ENCODE data around the gene ABCG1.

DNA sequence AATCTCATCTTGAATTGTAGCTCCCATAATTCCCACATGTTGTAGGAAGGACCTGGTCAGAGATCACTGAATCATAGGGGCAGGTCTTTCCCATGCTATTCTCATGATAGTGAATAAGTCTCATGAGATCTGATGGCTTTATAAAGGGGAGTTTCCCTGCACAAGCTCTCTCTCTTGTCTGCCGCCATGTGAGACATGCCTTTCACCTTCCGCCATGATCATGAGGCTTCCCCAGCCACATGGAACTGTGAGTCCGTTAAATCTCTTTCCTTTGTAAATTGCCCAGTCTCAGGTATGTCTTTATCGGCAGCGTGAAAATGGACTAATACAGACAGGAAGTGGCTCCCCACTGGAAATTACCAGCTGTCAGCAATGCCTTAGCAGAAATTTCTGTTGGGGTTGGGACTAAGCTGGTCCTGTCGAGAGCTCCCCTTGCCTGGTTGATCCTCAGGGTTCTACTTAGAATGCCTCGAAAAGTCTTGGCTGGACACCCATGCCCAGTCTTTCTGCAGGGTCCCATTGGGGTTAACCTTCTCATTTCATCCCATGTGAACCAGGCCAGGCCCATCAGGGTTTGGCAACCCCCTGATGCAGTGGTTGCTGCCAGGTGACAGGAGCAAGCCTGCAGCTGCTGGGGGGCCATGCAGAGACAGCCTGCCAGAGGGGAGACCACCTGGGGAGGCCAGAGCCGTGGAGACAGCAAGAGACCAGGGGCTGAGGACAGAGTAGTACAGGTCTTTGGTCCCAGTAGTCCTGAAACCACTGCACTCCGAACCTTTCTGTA is 2.8 kb upstream of the ABCG1 start:
- TF ChIP-seq GLIS3 (CRISPR knock-in tag; IDR thresholded peaks at IDR 0.05), result no peak
- TF ChIP-seq, protein P1, sequence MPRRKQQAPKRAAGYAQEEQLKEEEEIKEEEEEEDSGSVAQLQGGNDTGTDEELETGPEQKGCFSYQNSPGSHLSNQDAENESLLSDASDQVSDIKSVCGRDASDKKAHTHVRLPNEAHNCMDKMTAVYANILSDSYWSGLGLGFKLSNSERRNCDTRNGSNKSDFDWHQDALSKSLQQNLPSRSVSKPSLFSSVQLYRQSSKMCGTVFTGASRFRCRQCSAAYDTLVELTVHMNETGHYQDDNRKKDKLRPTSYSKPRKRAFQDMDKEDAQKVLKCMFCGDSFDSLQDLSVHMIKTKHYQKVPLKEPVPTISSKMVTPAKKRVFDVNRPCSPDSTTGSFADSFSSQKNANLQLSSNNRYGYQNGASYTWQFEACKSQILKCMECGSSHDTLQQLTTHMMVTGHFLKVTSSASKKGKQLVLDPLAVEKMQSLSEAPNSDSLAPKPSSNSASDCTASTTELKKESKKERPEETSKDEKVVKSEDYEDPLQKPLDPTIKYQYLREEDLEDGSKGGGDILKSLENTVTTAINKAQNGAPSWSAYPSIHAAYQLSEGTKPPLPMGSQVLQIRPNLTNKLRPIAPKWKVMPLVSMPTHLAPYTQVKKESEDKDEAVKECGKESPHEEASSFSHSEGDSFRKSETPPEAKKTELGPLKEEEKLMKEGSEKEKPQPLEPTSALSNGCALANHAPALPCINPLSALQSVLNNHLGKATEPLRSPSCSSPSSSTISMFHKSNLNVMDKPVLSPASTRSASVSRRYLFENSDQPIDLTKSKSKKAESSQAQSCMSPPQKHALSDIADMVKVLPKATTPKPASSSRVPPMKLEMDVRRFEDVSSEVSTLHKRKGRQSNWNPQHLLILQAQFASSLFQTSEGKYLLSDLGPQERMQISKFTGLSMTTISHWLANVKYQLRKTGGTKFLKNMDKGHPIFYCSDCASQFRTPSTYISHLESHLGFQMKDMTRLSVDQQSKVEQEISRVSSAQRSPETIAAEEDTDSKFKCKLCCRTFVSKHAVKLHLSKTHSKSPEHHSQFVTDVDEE (CRISPR knock-in tag; IDR thresholded peaks at IDR 0.05), result no peak
- no peak for TF ChIP-seq TOX (CRISPR knock-in tag; IDR thresholded peaks at IDR 0.05; ENCODE audit: borderline replicate concordance)
- TF ChIP-seq RARB (CRISPR knock-in tag; IDR thresholded peaks at IDR 0.05), result no peak
- TF ChIP-seq OSR1 (CRISPR knock-in tag; IDR thresholded peaks at IDR 0.05), result no peak
- TF ChIP-seq, protein P2, sequence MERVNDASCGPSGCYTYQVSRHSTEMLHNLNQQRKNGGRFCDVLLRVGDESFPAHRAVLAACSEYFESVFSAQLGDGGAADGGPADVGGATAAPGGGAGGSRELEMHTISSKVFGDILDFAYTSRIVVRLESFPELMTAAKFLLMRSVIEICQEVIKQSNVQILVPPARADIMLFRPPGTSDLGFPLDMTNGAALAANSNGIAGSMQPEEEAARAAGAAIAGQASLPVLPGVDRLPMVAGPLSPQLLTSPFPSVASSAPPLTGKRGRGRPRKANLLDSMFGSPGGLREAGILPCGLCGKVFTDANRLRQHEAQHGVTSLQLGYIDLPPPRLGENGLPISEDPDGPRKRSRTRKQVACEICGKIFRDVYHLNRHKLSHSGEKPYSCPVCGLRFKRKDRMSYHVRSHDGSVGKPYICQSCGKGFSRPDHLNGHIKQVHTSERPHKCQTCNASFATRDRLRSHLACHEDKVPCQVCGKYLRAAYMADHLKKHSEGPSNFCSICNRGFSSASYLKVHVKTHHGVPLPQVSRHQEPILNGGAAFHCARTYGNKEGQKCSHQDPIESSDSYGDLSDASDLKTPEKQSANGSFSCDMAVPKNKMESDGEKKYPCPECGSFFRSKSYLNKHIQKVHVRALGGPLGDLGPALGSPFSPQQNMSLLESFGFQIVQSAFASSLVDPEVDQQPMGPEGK (CRISPR knock-in tag; IDR thresholded peaks at IDR 0.05; ENCODE audit: borderline replicate concordance), result no peak
- TF ChIP-seq ZC3H10 (CRISPR knock-in tag; IDR thresholded peaks at IDR 0.05), result no peak
- TF ChIP-seq, protein P3, sequence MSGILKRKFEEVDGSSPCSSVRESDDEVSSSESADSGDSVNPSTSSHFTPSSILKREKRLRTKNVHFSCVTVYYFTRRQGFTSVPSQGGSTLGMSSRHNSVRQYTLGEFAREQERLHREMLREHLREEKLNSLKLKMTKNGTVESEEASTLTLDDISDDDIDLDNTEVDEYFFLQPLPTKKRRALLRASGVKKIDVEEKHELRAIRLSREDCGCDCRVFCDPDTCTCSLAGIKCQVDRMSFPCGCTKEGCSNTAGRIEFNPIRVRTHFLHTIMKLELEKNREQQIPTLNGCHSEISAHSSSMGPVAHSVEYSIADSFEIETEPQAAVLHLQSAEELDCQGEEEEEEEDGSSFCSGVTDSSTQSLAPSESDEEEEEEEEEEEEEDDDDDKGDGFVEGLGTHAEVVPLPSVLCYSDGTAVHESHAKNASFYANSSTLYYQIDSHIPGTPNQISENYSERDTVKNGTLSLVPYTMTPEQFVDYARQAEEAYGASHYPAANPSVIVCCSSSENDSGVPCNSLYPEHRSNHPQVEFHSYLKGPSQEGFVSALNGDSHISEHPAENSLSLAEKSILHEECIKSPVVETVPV (CRISPR knock-in tag; IDR thresholded peaks at IDR 0.05), result no peak
- TF ChIP-seq ZNF8 (CRISPR knock-in tag; IDR thresholded peaks at IDR 0.05), result no peak
- TF ChIP-seq ARNTL (CRISPR knock-in tag; IDR thresholded peaks at IDR 0.05; ENCODE audit: borderline replicate concordance, low read depth), result no peak

Data from SK-N-SH treated with all-trans-retinoic acid at 6 μM for 48 hours (cell line).